AG09319 (cell line): Measurements from ENCODE around the gene MT2A.
"Not testable (repeated sequence)": the region's sequence is repeated elsewhere in the genome, so short reads cannot be mapped to it uniquely, and the experiment has no call there.

Experiments
- DNase-seq: peaks from one replicate; pipeline ENCODE4 v3.0.0-alpha.2; 2010; ENCODE audit warnings: low read depth; ENCODE audit errors: extremely low read depth
- CTCF ChIP-seq: IDR thresholded peaks from 2 replicates; pipeline ENCODE4 v1.5.1; 2011; ENCODE audit warnings: low read depth, mild to moderate bottlenecking, inconsistent platforms, low read length, moderate library complexity

The MT2A gene

GRCh38 chr16:56615353-56615752, 7.0 kb downstream of the MT2A start:
- DNase-seq, result no peak
- TF ChIP-seq CTCF, result no peak

DNA sequence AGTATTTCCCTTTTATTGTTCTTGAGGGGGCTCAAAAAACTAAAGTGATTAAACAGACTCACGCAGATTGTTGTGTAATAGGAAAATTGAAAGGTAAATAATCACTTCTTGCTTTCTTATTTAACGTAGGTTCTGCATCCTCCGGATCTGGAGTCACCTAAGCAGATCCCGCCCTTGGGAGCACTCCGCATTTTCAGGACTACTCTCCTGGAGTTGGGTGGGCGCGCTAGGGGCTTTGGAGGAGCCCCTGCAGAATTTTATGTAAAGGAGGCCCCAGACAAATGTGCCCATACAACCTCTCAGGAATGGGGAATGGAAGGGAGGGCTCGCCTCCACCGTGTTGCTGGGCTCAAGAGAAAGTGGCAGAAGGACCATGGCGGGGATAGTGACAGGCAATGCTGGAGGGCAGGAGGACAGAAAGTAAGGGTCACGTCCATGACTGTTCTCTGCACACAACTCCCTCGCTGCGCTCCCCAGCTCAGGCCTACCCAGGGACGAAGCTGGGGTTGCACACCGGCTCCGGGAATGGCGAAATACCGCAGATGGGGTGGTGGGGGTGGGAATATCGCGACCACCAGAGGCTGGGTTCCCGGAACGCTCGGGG, 8.3 kb downstream of the MT2A start:
- no peak for DNase-seq
- no peak for TF ChIP-seq CTCF

- DNase-seq, result no peak
- TF ChIP-seq CTCF, result no peak
Observed at GRCh38 chr16:56617212-56618085, 9.1 kb downstream of the MT2A start.

DNA sequence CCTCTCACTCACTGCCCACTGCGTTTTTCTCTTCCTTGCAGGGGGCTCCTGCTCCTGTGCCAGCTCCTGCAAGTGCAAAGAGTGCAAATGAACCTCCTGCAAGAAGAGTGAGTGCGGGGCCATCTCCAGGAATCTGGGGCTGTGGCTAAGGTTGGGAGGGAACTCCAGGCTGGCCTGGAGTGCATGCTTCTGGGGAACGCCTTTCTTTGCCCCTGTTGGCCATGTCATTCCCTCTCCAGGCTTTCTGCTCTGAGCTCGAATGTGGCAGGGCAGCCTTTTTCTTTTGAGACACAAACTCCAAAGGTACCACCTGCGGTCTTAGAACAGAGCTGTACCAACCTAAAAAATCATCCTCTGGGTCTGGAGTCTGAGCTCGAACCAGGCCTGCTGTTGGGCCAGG, 9.8 kb downstream of the MT2A start:
- TF ChIP-seq CTCF, result no peak
- DNase-seq, result no peak

DNA sequence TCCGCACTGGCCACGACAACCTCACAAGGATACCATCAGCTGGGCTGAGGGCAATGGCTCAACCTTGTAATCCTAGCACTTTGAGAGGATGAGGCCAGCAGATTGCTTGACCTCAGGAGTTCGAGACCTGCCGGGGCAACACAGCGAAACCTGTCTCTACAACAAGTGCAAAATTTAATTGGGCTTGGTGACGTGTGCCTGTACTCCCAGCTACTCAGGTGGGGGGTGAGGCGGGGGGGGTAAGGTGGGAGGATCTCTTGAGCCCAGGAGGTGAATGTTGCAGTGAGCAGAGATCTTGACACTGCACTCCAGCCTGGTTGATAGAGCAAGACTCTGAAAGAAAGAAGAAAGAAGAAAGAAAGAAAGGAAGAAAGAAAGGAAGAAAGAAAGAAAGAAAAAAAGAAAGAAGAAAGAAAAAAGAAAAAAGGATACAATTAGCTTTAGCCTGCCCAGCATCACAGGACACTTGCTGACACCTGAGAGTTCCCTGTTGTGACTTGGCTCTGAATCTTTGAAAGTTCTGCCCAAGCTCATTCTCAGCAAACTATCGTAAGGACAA, 12.0 kb downstream of the MT2A start:
- no peak for TF ChIP-seq CTCF
- DNase-seq, result no peak

- DNase-seq, result not testable (repeated sequence)
Observed at GRCh38 chr16:56621665-56622445, 13.5 kb downstream of the MT2A start.

DNA sequence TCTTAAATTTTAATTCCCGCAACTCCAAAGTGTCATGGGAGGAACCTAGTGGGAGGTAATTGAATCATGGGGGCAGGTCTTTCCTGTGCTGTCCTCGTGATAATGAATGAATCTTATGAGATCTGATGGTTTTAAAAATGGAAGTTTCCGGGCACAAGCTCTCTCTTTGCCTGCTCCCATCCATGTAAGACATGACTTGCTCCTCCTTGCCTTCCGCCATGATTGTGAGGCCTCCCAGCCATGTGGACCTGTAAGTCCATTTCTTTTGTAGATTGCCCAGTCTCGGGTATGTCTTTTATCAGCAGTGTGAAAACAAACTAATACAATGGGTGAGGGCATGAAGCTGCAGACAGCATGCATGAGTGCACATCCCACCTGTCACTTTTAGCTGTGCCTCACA, 14.8 kb downstream of the MT2A start:
- DNase-seq, result not testable (repeated sequence)

- TF ChIP-seq CTCF, result no peak
- DNase-seq, result no peak
Observed at GRCh38 chr16:56623637-56624036, 15.3 kb downstream of the MT2A start.
